Stimulated activated CD4-positive, alpha-beta T cell treated with anti-CD3 and anti-CD28 coated beads, Interleukin-2, amount 100 ng/mL, for 48 hours (primary cell): ENCODE measurements around the gene CMTM5.
"Not testable (repeated sequence)": the region's sequence is repeated elsewhere in the genome, so short reads cannot be mapped to it uniquely, and the experiment has no call there.

Experiments used
- DNase-seq, 2 donors: peaks; one replicate each; pipeline ENCODE4 v3.0.0-alpha.2; 2020

The CMTM5 gene

DNA sequence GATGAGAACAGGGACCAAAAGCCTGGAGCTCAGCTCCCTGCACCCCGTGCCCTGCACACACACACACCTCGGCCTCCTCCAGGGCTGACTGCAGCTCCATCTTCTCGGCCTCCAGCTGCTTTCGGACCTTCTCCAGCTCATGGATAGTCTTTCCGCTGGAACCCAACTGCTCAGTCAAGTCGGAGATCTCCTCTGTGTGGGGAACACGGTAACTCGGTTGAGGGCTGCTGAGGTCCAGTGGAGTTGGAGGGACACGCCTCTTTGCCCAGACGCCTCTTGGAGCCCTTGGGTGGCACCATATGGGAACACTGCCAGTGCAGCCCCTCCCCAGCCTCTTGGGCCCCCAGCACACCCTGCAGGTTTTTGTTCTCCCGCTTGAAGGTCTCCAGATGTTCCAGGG, 40.0 kb downstream of the CMTM5 start:
- DNase-seq: no peak

DNA sequence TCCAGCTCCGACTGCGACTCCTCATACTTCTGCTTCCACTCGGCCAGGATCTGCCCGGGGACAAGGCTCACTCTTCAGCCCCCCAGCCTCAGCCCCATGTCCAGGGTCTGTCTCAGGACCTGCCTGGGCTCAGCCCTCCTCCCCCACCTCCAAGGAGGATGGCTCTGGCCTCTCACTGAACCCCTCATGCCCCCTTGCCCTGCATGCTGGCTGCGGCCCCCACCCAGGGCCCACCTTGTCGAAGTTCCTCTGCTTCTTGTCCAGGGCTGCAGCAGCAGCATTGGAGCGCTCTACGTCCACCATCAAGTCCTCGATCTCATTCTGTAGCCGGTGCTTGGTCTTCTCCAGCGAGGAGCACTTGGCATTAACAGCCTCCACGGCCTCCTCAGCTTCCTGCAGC, 40.4 kb downstream of the CMTM5 start:
- not testable (repeated sequence) for DNase-seq

DNA sequence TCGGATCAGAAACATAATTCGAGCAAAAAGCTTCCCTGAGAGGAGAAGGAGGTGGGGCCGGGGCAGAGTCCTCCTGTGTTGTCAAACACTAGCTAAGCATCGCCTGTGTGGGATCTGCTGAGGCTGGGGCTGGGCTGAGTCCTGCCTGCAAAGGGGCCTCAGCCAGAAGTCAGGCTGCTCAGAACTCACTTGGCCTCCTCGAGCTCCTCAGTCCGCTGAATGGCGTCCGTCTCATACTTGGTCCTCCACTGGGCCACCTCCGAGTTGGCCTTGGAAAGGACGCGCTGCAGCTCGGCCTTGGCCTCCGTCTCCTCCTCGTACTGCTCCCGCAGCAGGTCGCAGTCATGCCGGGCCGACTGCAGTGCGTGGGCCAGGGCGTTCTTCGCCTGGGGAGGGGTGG, 41.2 kb downstream of the CMTM5 start:
- no peak for DNase-seq

DNA sequence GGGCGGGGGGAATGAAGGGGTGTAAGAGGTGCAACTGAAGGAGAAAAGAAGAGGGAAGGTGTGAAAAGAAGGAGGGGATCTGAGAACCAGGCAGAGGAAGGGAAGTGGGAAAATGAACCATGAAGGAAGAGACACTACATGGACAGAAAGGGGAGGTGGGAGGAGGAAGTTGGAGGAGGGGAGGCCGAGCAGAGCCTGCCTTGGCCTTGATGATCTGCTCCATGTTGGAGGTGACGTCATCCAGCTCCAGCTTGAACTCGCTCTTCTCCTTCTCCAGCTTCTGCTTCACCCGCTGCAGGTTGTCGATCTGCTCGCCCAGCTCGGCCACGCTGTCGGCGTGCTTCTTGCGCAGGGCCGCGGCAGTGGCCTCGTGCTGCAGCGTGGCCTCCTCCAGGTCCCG, 42.8 kb downstream of the CMTM5 start:
- DNase-seq: not testable (repeated sequence)

DNA sequence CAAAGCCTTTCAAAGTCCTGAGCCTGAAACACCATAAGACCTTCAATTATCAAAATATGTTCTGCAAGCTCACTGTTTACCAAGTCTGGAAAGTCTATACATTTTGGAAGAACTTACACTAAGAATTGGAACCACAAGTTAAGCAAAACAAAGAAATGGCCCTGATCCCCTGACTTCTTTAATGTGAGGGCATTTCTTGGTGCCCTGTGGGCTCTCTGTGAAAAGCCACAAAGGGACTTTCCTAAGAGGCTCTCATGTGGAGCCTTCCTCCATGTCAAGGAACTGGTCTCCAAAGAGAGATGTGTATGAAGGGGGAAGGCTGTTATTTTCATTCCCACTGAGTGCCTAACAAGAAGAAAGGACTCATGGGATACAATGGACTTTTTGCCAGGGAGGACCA, 44.7 kb downstream of the CMTM5 start:
- no peak for DNase-seq

GRCh38 chr14:23423657-23424056, 46.8 kb downstream of the CMTM5 start:
- no peak for DNase-seq

DNA sequence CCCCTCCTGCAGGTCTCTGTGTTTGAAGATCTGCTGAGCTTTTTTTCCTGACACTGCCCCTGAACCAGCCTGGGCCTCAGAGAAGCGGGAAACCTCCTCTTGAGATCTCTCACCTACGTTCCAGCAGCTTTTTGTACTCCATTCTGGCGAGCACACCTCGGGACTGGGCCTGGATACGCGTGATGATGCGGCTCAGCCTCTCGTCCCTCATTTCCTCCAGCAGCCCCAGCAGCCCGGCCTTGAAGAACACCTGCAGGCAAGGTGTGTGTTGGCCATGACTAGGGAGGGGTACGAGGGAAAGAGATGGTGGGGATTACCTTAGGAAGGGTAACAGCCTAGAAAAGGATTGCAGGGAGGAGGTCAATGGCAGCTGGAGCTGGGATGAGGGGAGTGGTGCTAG, 48.3 kb downstream of the CMTM5 start:
- no peak for DNase-seq

DNA sequence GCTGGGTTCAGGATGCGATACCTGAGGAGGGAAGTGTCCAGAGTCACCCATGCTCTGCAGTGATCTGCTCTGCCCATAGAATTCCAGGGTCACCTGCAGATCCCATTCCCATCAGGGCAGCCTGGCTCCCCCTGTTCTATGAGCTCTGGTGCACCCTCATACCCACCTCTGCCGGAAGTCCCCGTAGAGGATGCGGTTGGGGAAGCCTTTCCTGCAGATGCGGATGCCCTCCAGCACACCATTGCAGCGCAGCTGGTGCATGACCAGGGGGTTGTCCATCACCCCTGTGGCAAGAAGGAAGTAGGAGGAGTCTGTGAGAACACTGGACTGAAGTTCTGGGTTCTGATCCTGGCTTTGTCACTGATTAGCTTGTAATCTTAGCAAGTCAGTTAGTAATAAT, 49.0 kb downstream of the CMTM5 start:
- DNase-seq: not testable (repeated sequence)

GRCh38 chr14:23428686-23429495, 52.0 kb downstream of the CMTM5 start:
- DNase-seq: no peak
